AG20443 (cell line): ENCODE data around the gene SYNRG.

Experiments
- DNase-seq: peaks from one replicate; pipeline ENCODE4 v3.0.0; 2012; ENCODE audit warnings: low spot score, mixed read lengths

SYNRG gene

DNA sequence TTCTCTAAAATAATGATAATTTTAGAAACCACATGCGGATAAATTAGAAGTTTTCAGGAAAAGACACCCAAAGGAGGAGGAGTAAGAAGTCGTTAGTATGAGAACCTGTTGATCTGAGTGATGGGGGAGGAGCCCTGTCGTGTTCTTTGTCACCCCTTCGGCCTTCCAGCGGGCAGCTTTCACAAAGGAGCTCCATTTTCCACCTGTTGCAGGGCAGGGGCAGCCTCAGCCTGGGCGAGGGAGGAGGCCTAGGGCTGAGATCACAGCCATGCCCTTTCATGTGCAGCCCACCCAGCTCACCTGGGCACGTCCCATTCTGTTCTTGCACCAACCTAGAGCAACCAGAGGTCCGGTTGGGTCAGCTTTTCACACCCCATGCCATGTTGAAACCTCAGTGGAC lies 114.2 kb downstream of the SYNRG start:
- DNase-seq, result no peak

DNA sequence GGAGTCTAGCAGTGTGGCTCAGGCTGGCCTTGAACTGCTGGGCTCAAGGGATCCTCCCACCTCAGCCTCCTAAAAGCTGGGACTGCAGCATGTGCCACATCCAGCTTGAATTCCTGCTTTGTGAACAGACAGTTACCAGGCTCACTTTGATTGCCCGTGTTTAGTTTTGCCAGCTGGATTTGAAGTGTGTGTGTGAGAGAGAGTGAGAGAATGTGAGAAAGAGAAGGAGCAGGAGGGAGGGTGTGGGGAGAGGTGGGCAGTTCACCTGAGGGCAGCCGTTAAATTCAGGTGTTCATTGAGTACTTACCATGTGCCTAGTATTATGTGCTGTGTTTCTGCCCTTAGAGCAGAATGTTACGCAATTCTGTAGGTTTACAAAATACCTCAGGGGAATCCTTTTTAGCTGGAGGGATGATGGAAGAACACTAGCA lies 114.8 kb downstream of the SYNRG start:
- DNase-seq, result no peak

DNA sequence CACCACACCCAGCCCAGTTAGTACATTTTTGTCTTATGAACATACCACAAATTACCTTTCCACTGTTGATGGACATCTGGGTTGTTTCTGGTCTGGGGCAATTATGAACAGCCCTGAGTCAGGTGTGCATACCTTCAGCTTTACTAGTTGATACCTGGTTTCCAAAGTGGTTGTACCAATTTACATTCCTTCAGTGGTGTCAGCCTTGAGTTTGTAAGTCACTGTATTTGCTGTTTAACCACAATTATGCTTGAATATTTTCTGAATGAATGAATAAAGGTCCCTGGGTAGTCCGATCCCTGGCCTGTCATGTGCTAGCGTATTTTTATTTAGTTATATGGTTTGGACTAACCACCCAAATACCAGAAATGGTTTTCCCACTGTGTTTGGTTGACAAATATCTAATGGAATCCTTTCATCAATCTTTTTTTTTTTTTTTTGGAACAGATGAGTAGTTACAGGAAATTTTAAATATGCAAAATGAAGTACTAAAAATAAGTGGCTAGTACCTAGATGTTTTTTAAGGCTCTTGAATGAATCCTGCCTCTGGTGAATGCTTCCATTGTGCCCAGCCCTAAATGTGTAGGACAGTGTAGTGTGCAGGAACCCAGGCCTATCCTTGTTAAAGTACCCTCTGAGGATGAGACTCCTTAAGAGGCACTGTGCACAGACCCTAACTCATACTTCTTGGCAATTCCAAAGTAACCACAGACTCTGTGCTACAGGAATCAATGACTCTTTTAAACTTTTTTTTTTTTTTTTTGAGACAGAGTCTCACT lies 115.8 kb downstream of the SYNRG start:
- DNase-seq, result peak; percentile 77

DNA sequence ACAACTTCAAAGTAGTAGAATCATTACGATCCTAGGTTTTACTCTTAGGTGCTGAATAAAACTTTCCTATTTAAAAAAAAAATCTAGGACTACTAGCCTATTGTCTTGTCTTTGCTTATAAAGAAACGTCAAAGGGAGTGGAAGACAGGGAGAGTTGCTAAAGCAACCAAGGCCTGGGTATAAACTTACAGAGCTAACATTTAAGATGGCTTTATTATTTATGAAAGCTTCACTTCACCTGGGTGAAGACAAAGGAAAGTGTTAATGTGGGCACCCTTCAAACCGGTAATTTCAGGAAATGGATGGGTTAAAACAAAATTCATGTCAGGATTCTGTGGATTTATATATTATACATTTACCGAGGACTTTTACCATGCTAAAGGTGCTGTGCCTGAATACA lies 117.1 kb downstream of the SYNRG start:
- no peak for DNase-seq

DNA sequence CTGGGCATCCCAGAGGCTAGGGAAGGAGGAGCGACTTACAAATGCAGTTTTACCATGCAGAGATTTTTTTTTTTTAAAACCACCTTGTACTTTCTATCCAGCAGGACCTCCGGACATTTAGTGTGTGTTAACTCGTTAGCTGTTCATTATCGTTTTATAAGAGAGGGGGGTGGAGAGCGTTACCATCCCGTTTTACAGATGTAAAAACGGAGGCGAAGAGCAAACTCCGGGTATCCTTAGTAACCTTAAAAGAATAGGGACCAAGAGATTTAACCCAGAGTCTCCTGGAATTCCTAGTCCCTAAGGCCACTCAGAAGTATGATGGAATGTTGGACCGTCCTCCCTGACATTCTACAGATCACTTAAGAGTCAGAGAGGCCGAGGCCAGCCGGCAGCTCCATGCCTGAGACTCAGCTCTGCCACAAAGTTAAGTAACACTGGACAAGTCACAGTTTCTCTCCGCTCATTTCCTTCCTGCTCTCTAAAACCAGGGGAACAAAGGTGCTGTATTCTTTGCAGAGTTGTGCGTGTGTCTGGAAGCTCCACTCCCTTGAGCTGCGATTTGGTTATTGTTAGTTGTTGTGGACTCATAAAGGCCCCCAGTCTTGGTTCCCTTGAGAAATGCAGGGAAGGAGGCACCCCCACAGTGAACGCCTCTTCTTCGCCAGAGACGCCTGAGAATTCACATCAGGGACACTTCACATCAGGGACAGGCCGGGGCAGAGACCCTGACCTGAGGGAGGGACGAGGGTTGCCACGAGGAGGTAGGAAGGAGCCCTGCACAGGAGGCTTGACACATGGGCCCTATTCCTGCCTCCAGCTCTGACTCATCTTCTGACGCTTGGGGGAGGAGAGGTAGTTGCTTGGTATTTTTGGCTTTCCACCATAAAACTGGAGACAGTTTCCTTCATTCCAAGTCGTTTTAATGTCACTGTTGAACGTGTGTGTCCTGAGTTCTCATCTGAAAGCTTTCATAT lies 118.3 kb downstream of the SYNRG start:
- DNase-seq, result peak; percentile 79

DNA sequence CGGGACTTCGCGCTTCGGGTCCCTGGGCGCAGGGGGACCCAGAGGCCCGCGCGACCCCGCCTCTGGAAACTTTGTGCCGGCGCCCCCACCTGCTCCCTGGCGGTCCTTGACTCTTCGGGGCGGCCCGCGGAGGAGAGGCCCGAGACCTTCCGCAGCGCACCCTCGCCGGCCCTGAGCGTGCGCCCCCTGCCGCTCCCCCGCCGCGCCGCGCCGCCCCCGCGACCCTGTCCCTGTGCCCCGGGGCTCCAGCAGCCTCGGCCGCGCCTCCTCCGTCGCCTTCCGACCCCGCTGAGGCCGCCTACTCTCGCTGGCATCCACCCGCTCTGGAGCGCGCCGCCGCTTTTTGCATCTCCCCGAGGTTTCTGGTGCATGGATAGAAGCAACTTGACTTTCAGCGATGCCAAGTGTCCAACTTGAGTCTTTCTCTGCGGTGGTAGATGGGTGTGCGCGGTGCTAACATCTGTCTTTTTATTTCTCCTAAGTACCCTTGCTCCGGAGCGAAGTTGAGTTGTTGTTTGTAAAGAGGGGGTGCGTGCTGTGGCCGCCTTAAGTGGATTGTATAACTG lies 119.1 kb downstream of the SYNRG start:
- peak; percentile 54 for DNase-seq

DNA sequence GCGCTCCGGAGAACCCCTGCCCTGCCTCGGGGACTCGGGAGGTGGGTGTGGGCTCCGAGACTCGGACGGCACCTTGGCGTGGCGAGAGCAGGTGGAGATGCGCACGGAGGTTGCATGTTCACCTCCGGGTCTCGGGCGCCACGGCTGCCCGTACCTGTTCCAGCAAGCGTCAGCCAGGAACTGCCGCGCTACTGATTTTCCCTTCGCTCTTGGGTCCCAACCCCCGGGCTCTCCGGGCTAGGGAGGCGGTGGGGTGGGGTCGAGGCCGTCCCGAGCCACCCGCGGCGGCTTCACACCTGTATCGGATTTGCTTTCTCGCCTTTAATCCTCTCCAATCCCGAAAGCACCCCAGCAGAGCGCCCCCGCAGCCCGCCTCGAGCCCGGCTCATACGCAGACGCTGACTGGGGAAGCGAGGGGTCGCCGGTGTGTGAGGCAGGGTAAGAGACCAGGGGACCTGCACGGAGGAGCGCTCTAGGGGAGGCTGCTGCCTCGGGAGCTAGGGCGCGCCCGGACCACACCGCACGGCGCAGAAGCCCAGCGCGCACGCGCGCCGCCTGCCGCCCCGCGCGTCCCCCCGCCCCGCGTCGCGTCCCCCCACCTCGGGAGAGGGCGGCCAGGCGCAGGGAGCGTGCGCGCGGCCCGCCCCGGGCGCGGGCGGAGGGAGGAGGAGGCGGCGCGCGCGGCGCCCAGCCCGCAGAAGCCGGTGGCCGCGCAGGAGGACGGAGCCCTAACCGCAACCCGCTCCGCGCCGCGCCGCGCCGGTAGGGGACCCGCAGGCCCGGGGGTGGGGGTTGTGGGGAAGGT lies 119.8 kb downstream of the SYNRG start, which contains the start of gene DUSP14:
Gene DUSP14 (plus strand): TSS at position 695 of the 805 bp plus-strand sequence. CDS start 22,382 bp downstream, outside the sequence.
- peak; percentile 98 for DNase-seq

DNA sequence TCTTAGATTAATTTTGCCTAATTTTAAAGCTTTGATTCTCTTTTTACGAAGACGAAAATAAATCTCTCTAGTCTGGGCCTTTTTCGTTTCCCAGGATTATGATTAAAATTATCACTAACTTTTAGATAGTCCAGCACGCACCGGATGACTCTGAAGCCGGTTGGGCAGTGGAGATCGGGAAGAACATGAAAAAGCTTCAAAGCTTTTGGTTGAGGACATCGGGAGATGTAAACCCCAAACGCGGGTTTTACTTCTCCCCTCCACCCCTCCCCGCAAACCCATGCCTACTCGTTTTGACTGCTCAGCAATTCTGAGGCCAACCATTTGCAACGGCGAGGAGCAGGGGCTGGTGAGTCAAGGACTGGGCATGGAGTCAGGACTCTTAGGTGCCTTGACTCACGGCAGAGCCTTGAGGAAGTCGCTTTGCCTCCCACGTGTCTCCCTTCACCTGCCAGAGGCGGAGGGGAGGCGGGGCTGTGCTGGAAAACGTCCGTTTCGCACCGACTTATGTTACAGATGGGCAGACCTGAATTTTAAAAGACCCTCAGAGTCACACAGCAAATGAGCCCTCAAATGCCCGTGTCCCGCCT lies 120.5 kb downstream of the SYNRG start:
- DNase-seq, result peak; percentile 80

DNA sequence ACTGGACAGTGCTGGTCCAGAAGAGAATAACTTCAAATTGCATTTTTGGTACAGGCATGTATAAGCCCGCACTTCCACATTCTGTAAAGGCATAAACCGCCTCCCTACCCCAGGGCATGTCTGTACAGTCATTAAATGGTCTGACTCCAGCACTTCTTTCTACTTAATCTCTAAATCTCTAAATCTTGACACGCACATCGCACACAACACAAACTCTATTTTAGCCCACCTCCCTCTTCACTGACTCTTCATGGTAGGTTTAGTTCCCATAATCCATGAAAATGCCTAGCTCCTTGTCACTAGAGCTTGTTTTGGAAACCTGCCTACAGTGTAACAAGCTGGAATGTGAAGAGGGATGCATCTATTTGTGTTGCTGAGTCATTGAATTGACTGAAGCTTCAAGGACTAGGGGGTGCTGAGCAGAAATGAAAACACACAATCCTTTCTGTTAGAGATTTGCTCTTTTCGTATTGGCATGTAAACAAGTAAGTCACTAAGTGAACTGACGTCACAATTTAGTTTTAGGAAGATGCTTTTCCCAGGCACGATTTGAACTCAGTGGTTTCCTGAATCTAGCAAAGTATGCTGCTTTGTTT lies 121.1 kb downstream of the SYNRG start:
- DNase-seq, result peak; percentile 77

DNA sequence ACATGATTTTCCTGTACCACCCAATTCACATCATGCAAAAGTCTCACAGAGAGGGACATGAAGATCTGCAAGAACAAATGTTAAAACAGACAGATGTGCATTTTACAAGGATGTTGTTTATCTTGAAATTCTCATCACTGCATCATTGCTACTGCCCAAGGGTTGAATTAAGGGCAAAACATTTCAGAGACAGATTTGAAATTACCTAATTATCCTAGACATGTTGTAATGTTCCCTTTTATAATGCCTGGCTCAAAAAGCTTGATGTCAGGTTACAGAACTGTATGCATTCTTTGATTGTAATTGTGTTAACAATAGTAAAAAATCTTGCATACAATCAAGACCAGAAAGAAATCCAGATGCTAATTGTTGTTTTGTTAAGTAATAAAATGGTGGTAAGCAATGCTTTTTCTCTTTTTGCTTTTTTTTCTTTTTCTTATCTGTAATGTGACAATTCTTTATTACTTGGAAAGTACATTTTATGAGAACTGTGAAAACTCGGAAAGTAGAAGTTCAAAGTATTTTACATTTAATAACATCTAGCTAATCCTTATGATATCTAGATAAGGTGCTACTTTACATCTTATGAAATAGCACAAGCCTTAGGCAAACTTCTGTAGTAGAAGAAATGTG lies 123.2 kb downstream of the SYNRG start:
- no peak for DNase-seq

DNA sequence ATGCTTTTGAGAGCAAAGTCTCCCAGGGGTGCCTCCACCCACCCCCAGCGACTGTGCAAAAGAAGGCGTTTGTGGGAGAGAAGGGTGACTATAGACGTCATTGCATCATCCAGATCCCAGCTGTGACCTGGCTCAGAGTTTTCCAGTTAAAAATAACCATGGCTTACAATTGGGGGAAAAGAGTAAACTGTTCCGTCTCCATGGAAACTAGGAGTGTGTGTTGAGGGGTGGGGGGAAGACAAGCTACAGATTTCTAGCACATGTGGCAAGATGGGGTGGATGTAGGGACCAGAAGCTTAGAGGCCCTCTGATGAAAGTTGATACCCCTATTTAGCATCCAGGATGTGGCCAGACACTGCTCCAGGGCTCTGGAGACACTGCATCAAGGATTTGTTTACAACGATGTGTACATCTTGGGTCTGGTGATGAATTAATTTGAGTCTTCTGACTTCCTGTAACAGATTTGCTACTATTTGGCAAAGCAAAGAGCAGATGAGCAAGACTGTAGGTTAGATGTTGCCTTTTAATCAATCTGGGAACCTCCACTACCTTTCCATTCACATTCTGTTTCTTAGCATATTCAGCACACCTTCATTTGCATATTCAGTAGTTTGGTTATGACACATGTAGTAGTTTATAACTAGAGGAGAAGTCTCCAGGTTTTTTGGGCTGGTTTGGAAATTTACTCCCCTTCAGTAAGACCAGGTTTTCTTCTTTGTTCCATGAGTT lies 125.7 kb downstream of the SYNRG start:
- DNase-seq, result peak; percentile 71

DNA sequence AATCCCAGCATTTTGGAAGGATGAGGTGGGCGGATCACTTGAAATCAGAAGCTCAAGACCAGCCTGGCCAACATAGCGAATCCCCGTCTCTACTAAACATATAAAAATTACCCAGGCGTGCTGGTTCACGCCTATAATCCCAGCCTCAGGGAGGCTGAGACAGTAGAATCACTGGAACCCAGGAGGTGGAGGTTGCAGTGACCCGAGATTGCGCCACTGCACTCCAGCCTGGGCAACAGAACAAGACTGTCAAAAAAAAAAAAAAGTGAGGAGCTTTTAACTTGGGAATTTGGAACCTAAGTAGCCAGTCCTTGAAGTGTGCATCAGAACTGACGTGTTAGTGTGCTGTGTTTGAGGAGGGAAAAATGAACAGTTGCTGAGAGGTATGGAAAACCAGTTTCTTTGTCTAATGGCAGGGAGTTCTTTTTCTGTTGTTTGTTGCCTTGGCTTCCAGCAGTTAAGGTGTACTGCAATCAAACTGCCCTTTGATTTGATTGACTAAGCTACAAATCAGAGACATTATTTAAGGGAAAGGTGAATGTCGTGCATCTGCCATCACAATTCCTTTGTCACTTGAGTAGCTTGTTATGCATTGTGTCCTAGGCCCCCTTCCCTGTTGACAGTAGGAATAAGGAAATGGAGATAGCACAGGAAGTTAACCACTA lies 128.1 kb downstream of the SYNRG start:
- DNase-seq, result no peak

DNA sequence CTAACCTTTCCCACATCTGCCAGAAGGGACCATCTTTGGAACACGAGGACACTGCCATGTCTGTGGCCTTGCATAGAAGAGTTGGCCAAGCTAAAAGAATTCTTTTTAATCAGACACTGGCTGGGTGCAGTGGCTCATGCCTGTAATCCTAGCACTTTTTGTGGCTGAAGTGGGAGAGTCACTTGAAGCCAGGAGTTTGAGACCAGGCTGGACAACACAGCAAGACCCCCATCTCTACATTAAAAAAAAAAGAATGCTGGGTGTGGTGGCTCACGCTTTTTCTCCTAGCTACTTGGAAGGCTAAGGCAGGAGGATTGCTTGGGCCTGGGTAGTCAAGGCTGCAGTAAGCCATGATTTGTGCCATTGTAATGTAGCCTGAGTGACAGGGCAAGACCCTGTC lies 128.8 kb downstream of the SYNRG start:
- no peak for DNase-seq

DNA sequence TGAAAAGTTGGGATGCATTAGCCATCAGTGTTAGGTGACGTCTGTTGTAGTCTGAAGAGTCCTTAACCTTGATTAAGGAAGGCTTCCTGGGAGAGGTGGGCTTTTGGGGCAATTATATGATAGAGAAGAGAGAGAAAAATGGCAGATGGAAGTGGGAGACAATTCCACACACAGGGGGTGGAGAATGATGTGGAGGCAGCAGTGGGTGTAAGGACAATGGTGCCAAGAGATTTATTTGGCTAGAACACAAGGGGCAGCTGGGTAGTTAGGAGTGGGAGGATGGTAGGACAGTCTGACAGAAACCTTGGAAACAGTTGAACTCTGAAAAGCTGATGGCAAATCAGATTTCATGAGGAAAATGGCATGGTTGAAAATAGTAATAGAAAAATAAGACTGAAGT lies 130.2 kb downstream of the SYNRG start:
- no peak for DNase-seq

DNA sequence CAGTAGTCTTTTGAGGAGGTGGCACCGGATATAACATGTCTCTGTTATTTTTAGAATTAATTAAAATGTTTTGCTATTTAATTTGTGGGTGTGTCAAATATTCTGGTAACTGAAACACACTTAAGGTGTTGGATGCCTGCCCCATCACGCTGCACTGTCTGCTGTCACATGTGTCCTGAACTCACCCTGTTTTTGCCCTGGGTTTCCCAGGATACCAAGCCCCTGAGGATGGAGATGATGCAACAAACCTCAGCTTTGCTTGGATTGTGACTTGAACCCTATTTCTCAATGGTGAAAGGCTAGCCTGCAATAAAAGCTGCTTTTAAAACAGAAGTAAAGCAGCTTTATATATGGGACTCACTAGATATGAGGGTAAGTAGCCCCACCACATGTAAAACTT lies 131.0 kb downstream of the SYNRG start:
- DNase-seq, result peak; percentile 74

DNA sequence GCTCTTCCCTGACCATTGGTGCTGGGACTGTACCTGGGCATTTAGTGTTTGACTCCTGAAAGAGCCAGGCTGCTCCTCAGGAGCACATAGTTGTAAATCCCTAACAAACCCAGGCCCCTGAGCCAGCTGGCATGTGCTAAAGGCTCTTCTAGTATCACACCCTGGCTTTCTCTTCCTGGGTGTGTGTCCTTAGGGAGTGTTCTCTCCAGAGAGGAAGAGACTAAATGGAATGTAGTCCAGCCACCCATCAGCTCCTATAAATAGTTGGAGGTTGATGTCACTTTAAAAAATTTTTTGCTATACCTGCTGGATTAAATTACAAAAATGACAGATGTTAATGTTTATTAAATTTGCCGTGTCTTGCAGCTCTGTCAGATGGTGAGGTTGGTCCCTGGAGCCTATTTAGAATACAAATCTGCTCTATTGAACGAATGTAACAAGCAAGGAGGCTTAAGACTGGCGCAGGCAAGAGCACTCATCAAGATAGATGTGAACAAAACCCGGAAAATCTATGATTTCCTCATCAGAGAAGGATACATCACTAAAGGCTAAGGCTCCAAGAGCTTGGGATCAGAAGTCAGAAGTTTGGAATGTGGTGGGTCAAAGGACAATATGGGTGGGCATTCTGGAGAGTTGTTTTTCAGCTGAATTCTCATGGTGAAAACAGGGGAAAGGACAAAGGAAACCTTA lies 132.6 kb downstream of the SYNRG start:
- peak; percentile 25 for DNase-seq

DNA sequence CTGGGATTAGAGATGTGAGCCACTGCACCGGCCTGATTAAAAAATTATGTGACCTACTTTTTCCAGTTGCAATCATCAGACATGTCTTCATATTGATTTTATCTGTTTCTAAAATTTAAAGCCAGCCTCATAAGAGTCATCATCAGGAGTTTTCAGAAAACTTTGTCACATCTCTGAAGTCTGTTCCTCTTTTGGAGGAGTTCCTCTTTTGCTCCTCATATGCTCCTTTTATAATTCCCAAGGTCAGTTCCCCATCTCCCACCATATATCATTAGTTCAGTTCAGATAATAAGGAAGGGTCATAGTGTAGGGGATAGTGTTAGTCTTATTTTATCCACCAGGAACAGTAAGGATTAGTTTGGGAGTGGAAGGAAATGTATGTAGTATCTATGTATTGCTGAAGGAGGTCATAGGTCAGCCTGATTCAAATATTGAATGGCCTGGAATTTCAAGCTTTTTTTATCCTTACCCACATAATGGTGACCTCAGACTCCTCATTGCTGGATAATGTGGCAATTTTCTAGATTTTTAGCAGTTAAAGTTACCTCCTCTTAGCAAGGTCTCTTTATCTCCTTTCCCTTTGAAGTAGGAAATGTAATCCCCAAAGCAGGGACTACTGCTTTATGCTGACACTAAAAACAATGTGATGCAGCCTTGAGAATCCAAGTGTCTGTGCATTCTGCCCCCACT lies 133.3 kb downstream of the SYNRG start:
- no peak for DNase-seq

DNA sequence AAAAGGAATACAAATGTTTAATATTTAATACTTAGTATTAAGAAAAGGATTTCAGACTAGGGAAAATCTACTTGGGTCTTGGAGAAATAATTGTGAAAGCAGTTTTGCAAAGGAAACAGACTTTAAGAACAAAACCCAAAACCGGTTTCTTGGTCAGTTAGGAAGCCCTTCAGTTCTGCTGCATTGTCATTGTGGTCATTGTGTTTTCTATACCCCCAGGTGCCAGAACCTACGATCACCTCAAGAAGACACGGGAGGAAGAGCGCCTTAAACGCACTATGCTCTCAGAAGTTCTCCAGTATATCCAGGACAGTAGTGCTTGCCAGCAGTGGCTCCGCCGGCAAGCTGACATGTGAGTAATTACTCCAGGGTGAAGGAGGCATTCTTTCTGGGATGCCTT lies 139.0 kb downstream of the SYNRG start:
- DNase-seq, result no peak
